ENCODE measurements around the gene REN.
A peak's percentile ranks its signal among the peaks of the same experiment; 100 is the strongest.

The REN gene

DNA sequence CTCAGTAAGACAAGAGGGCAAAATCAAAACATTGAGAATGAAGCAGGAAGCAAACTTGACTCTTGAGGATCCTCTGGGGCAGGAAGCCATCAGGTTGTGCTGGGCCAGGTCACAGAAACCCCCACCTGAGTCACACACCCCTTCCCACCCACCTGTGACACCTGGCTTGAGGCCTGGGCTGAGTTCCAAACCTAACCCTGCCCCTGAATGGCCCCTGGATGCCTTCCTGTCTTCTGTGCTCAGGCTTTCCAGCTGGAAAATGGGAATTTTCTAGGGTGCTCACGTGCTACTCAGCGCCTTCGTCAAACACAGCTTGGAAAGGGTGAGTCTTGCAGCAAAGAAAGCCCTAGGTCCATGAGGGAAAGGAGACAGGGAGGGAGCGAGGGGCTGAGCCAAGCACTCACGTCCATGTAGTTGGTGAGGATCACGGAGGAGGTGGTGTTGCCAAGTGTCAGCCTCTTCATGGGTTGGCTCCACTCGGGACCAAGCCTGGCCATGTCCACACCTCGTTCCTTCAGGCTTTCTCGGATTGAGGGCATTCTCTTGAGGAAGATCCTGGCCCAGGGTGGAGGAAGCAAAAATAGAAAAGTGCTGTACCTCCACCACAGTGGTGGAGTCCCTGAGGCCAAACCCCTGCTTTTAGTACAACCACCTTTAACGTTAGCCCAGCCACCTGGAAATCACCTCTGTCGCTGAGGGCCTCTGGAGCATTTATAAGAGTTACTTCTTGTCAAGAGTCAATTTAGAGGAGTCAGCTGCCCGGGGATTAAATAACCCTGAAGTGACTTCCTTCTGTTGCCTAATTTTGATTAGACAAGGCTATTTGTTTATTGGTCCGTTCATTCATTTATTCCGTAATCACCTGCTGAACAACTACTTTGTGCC, 4.3 kb downstream of the REN start:
- DNase-seq (ENCODE audit: insufficient read length, low spot score) (no peak), FAIRE-seq (no peak)
- TF ChIP-seq POU2F2 (IDR thresholded peaks at IDR 0.05; ENCODE audit: low read depth, low read length) (no peak), SPI1 (IDR thresholded peaks at IDR 0.05; ENCODE audit: low read depth, low read length) (no peak), TAF1 (IDR thresholded peaks at IDR 0.05; ENCODE audit: low read depth, low read length) (no peak), PAX5 (IDR thresholded peaks at IDR 0.05; ENCODE audit: insufficient read depth, low read length, severe bottlenecking) (no peak), POLR2A (IDR thresholded peaks at IDR 0.05; ENCODE audit: low read depth, low read length) (no peak), POLR2AphosphoS5 (IDR thresholded peaks at IDR 0.05; ENCODE audit: low read depth, low read length) (no peak)

DNA sequence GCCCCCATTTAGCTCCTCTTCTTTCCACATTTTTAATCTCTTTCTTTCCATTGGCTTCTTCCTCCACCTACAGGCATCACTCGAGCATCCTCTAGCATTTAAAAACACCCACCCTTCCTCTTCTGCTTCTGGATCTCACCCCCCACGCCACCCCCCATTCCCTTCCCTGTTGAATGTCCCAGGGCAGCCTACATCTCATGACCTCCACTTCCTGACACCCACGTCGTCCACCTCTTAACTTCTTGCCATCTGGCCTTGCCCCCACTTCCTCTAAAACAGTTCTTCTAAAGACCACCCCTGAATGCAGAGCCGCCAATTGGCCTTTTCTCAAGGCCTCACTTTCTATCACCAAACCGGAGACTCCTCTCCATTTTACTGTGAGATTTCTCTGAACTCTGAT, 8.2 kb downstream of the REN start:
- FAIRE-seq (no peak), DNase-seq (ENCODE audit: insufficient read length, low spot score) (no peak)
- TF ChIP-seq POLR2AphosphoS5 (IDR thresholded peaks at IDR 0.05; ENCODE audit: low read depth, low read length) (no peak), SPI1 (IDR thresholded peaks at IDR 0.05; ENCODE audit: low read depth, low read length) (no peak), TAF1 (IDR thresholded peaks at IDR 0.05; ENCODE audit: low read depth, low read length) (no peak), POU2F2 (IDR thresholded peaks at IDR 0.05; ENCODE audit: low read depth, low read length) (no peak), PAX5 (IDR thresholded peaks at IDR 0.05; ENCODE audit: insufficient read depth, low read length, severe bottlenecking) (no peak), POLR2A (IDR thresholded peaks at IDR 0.05; ENCODE audit: low read depth, low read length) (no peak)

DNA sequence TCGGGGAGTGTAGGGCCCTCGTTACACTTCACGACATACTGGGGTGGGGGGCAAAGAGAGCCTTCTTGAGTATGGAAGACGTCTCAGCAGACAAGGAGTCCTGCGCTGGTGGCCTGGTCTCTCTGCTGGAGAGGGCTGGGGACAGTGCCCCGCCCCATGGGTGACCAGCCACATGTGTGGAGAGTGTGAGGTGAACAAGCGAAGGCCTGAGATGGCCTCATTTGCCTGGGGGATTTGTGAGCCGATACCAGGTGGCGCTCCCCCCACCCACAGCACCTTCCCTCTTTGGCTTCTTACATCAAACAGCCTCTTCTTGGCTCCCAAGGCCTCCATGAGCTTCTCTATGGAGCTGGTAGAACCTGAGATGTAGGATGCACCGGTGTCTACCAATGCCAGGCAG, 10.3 kb downstream of the REN start:
- TF ChIP-seq SPI1 (IDR thresholded peaks at IDR 0.05; ENCODE audit: low read depth, low read length) (no peak), POLR2AphosphoS5 (IDR thresholded peaks at IDR 0.05; ENCODE audit: low read depth, low read length) (no peak), PAX5 (IDR thresholded peaks at IDR 0.05; ENCODE audit: insufficient read depth, low read length, severe bottlenecking) (no peak), POU2F2 (IDR thresholded peaks at IDR 0.05; ENCODE audit: low read depth, low read length) (no peak), TAF1 (IDR thresholded peaks at IDR 0.05; ENCODE audit: low read depth, low read length) (no peak), POLR2A (IDR thresholded peaks at IDR 0.05; ENCODE audit: low read depth, low read length) (no peak)
- DNase-seq (ENCODE audit: insufficient read length, low spot score) (no peak), FAIRE-seq (no peak)

DNA sequence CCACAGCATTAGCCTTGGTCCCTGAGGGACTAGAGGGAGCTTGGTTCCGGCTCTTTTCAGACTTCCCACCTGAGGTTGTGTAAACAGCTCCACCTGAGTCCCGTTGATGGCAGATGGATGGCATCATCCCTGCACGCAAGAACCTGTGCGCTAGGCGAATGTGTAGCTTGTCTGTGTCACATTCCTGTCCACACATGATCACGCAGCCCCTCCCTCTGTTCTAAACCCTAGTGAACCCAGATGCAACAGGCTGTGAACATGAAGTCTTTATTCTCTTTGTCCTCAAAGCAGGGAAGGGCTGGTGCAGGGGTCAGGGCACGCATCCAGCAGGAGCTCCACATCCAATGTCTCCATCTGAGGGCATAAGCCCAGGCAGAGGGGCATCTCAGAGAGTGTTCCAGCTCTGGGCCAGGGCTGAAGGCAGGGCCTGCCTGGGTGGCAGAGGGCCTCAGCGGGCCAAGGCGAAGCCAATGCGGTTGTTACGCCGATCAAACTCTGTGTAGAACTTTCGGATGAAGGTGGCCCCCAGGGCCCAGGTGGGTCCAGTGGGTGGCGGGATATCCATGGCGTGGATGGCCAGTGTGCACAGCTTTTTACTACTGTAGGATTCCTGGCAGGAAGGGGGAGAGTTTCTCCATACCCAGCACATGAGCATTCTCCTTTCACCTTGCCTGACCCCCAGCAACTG, 11.4 kb downstream of the REN start:
- no peak for TF ChIP-seq POLR2A (IDR thresholded peaks at IDR 0.05; ENCODE audit: low read depth, low read length)
- no peak for TF ChIP-seq POLR2AphosphoS5 (IDR thresholded peaks at IDR 0.05; ENCODE audit: low read depth, low read length)
- TF ChIP-seq SPI1 (IDR thresholded peaks at IDR 0.05; ENCODE audit: low read depth, low read length), result no peak
- no peak for TF ChIP-seq POU2F2 (IDR thresholded peaks at IDR 0.05; ENCODE audit: low read depth, low read length)
- no peak for TF ChIP-seq TAF1 (IDR thresholded peaks at IDR 0.05; ENCODE audit: low read depth, low read length)
- TF ChIP-seq PAX5 (IDR thresholded peaks at IDR 0.05; ENCODE audit: insufficient read depth, low read length, severe bottlenecking), result no peak
- DNase-seq (ENCODE audit: insufficient read length, low spot score), result no peak
- FAIRE-seq, result no peak

DNA sequence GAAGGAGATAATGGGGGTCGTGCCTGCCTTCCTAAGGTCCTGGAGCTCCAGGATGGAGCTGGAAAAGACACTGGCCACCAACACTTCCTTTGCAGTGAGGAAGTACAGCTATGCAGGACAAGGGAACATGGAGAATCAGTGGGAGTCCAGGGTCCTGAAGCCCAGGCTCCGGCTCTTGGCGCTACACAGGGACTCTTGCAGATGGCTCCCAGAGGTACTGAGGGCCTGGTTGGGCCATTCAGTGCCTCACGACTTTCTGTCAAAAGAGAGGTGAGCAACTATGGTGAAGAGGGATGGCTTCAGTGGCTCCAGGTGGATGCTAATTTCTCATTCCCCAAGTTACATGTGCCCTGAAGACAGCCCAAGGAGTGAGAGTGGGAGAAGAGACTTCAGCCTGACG, 12.5 kb downstream of the REN start:
- TF ChIP-seq POU2F2 (IDR thresholded peaks at IDR 0.05; ENCODE audit: low read depth, low read length), result no peak
- no peak for TF ChIP-seq SPI1 (IDR thresholded peaks at IDR 0.05; ENCODE audit: low read depth, low read length)
- TF ChIP-seq PAX5 (IDR thresholded peaks at IDR 0.05; ENCODE audit: insufficient read depth, low read length, severe bottlenecking), result no peak
- TF ChIP-seq TAF1 (IDR thresholded peaks at IDR 0.05; ENCODE audit: low read depth, low read length), result no peak
- no peak for TF ChIP-seq POLR2AphosphoS5 (IDR thresholded peaks at IDR 0.05; ENCODE audit: low read depth, low read length)
- no peak for TF ChIP-seq POLR2A (IDR thresholded peaks at IDR 0.05; ENCODE audit: low read depth, low read length)
- FAIRE-seq (no peak), DNase-seq (ENCODE audit: insufficient read length, low spot score) (no peak)

DNA sequence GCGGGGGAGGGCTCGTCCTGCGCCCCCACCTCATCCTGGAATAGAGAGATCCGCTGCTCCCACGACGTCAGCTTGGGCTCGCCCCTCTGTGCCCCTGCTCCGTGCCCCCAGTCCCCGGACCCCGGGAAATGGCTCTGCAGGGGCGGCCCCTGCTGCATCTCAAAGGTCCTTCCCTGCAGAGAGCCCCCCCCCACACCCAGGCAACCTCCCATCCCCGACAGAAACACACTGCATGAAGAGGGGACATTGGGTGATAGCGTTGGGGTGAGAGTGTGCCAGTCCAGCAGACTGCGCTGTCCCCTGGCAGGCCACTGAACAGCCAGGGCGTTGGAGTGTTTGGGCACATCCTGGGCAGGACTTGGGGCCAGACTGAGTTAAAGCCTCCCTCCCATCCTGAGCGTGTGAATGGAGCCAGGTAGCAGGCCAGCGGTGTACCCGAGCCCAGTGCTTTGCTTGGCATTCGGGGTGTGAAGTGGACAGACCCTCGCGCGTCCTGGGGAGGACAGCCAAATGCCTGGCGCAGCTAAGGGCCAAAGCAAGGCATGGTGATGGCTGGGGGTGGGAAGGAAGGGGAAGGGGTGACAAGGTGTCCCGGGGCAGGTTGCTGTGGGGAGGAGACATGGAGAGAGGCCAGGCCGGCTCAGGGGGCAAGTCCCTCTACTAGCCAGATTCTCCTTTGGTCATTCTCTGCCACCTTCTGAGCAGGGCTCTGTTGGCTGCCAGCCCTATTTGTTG, 13.7 kb downstream of the REN start:
- DNase-seq (ENCODE audit: insufficient read length, low spot score) (no peak), FAIRE-seq (no peak)
- TF ChIP-seq POLR2AphosphoS5 (IDR thresholded peaks at IDR 0.05; ENCODE audit: low read depth, low read length) (no peak), POLR2A (IDR thresholded peaks at IDR 0.05; ENCODE audit: low read depth, low read length) (no peak), SPI1 (IDR thresholded peaks at IDR 0.05; ENCODE audit: low read depth, low read length) (no peak), TAF1 (IDR thresholded peaks at IDR 0.05; ENCODE audit: low read depth, low read length) (no peak), POU2F2 (IDR thresholded peaks at IDR 0.05; ENCODE audit: low read depth, low read length) (no peak), PAX5 (IDR thresholded peaks at IDR 0.05; ENCODE audit: insufficient read depth, low read length, severe bottlenecking) (no peak)

DNA sequence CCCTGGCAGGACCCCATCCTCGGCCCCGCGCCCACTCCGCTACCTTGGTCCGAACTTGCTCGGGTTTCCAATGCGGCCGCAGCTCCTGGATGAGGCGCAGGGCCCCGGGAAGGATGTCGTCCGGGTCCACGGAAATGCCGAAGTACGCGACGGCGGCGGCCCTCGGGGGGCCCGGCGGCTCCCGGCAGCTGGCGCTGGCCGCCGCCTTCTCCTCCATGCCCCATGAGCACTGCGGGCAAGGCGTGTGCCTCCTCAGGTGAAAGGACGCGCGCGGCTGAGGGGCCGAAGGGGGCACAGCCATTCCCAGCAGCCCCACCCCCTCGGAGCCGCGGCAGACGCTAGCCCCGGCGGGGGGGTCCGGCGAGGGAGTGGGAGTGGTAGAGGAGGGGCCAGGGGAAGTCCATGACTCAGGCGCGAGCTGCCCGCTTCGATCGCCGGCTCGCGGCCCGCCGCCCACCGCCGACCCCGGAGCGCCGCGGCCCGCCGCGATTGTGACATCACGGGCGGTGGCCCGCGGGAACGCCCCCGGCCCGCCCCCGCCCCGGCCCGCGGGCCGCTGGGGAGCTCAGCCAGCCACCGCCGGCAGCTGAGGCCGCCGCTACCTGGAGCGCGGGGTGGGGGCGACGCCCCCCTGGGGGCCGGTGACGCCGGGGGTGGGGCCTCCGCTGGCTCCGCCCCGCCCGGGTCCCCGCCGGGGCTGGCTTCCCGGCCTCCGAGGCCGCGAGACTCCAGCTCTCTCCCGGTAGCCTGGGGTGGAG, 14.4 kb downstream of the REN start, which contains the start of gene ETNK2:
Gene ETNK2, minus strand, starts transcription at position 493 of the 758 bp plus-strand sequence. Its CDS starts 192 bp downstream, at position 301.
- TF ChIP-seq SPI1 (IDR thresholded peaks at IDR 0.05; ENCODE audit: low read depth, low read length) (no peak), POLR2AphosphoS5 (IDR thresholded peaks at IDR 0.05; ENCODE audit: low read depth, low read length) (no peak), POLR2A (IDR thresholded peaks at IDR 0.05; ENCODE audit: low read depth, low read length) (no peak), TAF1 (IDR thresholded peaks at IDR 0.05; ENCODE audit: low read depth, low read length) (no peak), PAX5 (IDR thresholded peaks at IDR 0.05; ENCODE audit: insufficient read depth, low read length, severe bottlenecking) (no peak), POU2F2 (IDR thresholded peaks at IDR 0.05; ENCODE audit: low read depth, low read length) (no peak)
- FAIRE-seq, result no peak
- peak; percentile 53 for DNase-seq (ENCODE audit: insufficient read length, low spot score)

Measured in GM12891 (cell line).